Ovary (tissue), 3 donors: ENCODE data around the gene MARCO.

Experiments used
- CTCF ChIP-seq, 3 donors: fragments of 450-650 bp in 2 of 3; fragments of 200-600 bp in 1 of 3; IDR thresholded peaks; one replicate each; pipeline versions ENCODE4 v1.5.1 to v1.8.0; 2016 to 2022; ENCODE audit warnings: antibody characterized with exemption in 3 of 3, mild to moderate bottlenecking in 1 of 3
- EP300 ChIP-seq: sonication (generic); formaldehyde crosslinking; IDR thresholded peaks from one replicate; pipeline ENCODE4 v1.6.1; 2017; ENCODE audit warnings: antibody characterized with exemption
- POLR2A ChIP-seq: fragments of 450-650 bp; IDR thresholded peaks from one replicate; pipeline ENCODE4 v1.6.1; 2017; ENCODE audit warnings: antibody characterized with exemption, mild to moderate bottlenecking, moderate library complexity
- donor health status: DM: no; HTN: no; CAD: no.

GRCh38 chr2:119029297-119029696 lies 87.3 kb downstream of the MARCO start:
- no peak for TF ChIP-seq CTCF (IDR thresholded peaks at IDR 0.05)
- TF ChIP-seq POLR2A = no peak
- no peak for TF ChIP-seq EP300
